RPMI8226 (cell line): ENCODE data around the gene KIF16B.
"Not testable (repeated sequence)": the region's sequence is repeated elsewhere in the genome, so short reads cannot be mapped to it uniquely, and the experiment has no call there.

ENCODE experiments used
- DNase-seq: peaks from one replicate; pipeline ENCODE4 v3.0.0-alpha.2; 2015

Gene KIF16B

GRCh38 chr20:16590041-16590633 lies 16.9 kb upstream of the KIF16B start:
- DNase-seq: no peak

GRCh38 chr20:16589623-16590022 lies 16.4 kb upstream of the KIF16B start:
- no peak for DNase-seq

DNA sequence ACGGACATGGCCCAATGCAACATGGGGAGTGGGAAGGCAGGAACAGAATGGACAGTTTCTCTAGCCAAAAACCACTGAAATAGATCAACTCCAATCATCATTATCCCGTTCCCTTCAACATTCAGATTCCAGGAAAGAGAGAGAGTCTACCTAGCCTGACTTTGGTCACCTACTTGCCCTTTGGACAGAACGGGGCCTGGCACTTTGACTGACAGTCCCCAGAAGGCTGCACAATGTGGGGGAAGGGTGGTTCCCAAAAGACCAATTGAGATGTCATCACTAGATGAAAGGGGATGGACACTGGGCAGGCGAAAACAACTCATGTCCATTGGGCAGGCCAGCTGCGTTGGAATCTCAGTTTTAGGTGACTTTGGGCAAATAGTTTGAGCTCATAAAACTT lies 15.0 kb upstream of the KIF16B start:
- DNase-seq: no peak

GRCh38 chr20:16587066-16587465 lies 13.8 kb upstream of the KIF16B start:
- DNase-seq: no peak

DNA sequence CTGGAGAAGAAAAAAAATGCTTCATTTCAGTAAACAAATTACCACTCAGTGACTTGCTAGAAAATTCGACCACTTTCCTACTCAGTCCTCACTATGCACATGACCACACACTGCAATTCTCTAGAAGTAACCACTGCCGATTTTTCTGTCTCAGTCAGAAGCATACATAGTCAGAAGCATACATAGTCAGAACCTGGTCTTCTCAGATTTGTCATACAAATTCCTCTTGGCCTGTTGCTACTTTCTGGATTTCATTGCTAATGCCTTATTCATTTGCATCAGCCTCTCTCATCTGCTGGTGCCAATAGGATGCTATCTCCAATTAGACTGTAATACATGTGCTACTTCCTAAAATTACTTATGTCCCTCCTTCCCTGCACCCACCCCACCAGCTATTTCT lies 10.2 kb upstream of the KIF16B start:
- no peak for DNase-seq

GRCh38 chr20:16581241-16581640 lies 8.0 kb upstream of the KIF16B start:
- DNase-seq: no peak

DNA sequence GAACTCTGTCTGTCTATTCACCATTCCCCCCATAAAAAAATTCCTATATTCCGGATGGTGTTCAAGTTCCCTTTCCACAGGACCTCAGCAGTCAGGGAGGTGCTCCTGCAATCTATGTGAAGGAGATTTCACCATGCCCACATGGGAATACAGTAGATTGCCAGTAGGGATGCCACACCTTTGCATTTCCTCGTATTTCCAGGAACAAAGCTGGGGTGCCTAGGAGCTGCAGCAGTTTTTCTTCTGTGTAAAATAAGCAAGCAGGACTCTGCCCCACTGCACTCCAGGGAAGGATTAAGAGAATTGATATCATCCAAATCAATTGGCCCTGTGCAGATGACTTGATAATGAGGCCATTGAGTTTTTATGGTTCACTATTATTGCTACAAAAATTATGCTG lies 7.4 kb upstream of the KIF16B start:
- no peak for DNase-seq

GRCh38 chr20:16580147-16580546 lies 6.9 kb upstream of the KIF16B start:
- no peak for DNase-seq

DNA sequence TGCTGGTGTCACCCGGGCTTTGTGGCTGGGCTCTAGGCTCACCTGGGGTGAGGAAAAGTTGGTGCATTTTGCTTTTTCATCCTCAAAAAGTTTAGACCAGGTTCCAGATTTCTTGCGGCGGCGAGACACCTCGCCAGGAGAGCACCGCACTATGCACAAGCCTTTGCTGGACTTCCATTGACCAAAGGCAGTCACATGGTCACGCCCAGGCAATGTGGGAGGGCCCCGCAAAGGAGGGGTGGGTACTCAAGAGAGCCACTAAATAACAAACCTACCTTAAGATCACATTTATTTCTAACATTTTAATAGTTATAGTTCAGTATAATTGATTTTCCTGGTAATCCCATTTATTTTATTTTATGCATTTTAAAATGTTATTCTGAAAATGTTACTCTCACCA lies 3.0 kb upstream of the KIF16B start:
- DNase-seq: no peak

DNA sequence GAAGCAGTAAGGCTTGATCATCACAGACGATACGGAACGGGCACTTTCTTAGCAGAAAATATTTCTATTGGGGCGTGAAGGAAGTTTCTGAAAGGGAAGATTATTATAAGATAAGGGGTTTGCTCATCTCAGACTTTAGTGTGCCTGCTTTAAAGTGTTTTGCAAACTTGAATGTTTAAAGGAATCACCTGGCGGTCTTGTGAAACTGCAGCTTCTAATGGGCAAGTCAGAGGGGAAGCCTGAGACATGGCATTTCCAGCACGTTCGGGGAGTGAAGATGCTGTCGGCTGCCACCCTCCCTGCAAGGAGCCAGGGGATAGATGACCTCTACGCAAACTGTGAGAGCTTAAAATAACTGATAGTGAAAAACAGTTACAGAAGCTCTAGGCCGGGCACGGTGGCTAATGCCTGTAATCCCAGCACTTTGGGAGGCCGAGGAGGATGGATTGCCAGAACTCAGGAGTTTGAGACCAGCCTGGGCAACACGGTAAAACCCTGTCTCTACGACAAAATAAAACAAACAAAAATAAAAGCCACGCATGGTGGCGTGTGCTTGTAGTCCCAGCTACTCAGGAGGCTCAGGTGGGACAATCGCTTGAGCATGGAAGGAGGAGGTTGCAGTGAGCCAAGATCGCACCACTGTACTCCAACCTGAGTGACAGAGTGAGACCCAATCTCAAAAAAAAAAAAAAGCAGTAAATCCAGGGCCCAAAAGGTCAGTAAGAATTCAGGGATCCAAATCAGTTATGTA lies 2.3 kb upstream of the KIF16B start:
- no peak for DNase-seq

DNA sequence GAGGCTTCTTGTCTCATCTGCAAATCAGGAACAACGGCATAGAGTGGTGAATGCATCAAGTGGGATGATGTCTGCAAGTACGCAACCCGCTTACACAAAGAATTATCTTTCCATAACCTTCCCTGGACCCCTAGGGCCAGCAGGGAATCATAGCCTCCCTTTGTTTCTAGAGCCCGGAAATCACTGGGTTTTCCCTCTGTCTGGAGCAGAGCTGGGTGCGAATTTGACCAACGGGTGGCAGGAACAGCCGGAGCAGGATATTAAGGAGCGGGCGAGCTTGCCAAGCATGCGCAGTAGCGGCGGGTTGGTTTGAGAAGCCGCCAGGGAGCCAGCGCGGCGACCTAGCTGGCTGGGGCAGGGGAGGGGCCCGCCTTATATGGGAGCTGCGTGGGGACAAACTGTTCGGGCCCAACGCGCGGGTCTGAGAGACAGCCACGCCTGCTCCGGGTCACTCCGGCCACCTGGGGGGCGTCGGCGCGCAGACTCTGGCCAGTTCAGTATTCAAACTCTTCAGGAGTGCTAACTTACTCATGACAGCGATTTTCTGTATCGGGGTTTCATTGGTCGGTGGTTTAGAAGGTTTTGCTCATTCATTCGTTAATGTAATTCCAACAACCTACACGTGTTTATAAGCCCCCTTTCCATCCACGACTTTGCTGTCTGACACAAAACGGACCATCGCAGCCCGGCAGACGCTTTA lies 1.6 kb upstream of the KIF16B start:
- peak; percentile 81 for DNase-seq

DNA sequence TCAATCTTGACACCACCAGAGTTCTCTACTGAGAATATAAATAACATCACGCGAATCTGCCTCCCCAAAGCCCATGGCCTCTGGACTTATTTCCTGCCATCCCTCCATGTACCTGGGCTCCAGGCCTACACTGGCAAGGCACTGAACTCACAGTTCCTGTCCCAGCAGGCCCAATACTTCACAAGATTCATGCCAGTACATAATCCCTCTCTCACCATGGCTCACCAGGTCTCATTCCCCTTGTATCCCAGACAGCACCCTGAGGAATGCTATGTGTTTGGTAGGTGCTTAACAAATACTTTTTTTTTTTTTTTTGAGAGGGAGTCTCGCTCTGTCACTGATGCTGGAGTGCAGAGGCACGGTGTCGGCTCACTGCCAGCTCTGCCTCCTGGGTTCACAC lies 1.9 kb downstream of the KIF16B start:
- DNase-seq: no peak

DNA sequence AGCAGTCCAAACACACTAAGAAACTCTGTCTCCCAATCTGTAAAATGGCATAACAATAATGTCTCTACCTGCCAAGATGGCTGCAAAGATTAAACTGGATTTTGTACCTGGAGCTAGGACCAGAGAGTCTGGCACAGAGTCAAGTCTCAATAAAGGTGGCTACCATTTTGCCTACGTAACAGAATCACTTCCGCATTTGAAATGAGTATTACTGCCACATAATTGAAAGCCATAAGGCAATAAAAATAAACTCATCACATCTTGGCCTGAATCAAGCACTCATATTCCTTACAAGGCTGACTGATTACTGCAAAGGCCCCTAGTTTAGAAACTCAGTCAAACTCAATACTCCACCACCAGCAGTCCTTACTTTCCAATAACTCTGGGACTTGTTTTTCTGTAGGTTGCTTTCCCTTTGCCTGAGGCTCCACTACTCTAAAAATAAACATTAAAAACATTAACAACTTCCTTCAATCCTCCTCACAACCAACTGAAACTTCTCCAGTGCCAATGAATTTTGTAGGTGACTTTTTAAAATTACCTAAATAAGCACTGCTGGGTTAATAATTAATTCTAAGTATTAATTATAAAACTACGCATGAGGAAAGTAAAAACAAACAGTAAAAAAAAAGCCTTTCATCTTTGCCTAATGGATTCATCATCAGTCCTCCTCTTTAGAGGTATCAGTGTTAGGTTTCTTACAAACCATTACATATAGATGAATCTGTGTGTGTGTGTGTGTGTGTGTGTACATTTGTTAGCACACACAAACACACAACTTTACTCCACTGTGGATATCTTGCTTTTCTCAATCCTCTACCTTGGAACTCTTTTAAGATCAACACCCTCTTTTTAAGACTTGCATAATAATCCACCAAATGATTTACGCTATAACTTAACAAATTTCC lies 3.7 kb downstream of the KIF16B start:
- DNase-seq: peak; percentile 89

GRCh38 chr20:16566080-16566479 lies 7.2 kb downstream of the KIF16B start:
- DNase-seq: no peak

GRCh38 chr20:16564079-16564478 lies 9.2 kb downstream of the KIF16B start:
- not testable (repeated sequence) for DNase-seq

GRCh38 chr20:16563066-16563806 lies 10.0 kb downstream of the KIF16B start:
- DNase-seq: no peak

- no peak for DNase-seq
These were observed 11.0 kb downstream of the KIF16B start for GRCh38 chr20:16562259-16562658.

DNA sequence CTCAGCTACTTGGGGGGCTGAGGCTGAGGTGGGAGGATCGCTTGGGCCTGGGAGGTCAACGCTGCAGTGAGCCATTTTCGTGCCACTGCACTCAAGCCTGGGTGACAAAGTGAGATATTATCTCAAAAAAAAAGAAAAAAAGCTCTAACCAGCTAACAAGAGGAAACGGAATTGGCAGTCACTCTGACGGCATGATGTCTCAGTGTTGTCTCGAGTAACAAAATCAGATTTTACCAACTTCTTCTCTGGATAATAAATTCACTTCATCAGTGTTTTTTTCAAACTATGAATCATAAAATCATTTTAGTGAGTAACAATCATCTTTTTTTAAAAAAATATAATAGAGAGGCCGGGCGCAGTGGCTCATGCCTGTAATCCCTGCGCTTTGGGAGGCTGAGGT lies 12.6 kb downstream of the KIF16B start:
- DNase-seq: no peak

DNA sequence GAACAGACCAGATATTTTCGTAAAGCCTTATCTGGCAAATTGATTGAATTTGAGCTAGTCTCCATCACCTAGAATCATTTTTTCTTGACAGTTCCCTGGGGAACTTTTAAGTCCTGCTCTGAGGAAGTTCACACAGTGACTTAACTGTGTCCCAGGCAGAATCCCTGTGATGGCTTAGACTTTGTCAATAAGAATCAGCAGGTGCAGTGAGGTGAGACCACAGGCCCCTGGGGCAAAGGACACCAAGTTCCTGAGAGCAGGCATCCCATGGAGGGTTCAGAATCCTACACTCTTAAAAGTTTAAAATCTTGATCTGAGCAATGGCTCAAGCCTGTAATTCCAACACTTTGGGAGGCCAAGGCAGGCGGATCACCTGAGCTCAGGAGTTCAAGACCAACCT lies 13.0 kb downstream of the KIF16B start:
- DNase-seq: no peak

DNA sequence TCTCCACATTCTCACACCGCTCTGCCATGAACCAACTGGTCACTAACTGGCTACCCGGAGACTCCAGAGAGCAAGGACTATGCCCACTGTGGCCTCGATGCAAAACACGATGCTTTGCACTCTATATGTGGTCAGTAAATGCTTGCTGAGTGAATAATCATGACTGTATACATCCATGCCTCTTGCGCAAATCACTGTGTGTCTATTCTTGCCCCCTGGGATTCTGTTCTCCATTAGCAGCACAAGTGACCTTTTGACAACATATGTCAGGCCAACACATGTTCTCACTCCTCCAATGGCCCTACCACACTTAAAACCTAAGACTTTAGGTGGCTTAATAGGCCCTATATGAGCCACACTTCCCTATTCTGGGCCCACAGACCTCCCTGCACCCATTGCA lies 16.9 kb downstream of the KIF16B start:
- no peak for DNase-seq

DNA sequence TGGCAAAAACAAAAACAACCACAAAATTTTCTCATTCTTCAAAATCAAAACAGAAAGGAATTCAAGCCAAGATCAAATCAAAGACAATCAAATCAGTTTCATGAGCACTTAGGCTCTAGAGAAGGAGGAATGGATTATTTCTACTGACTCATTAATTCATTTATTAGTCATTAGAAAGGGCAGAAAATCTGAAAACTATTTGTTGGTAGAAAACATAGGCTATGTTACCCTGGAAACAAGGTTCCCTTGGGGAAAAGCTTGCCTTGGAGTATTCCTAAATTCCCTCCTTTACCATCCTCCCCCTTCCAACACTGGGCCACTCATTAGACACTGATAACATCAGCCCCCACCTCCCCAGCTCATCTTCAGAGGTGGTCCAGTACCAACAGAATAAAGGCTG lies 17.5 kb downstream of the KIF16B start:
- no peak for DNase-seq

- DNase-seq: no peak
These were observed 18.3 kb downstream of the KIF16B start for GRCh38 chr20:16554766-16555543.
